Fibroblast of the aortic adventitia (primary cell): Measurements from ENCODE around the gene GCLM. TPM values are rescaled to one million over a fixed set of nuclear protein-coding genes. Genes with fewer than 3 reads are reported as not detected.
"Not testable (repeated sequence)": the region's sequence is repeated elsewhere in the genome, so short reads cannot be mapped to it uniquely, and the experiment has no call there.

Source experiments
- DNase-seq: peaks from one replicate; pipeline ENCODE4 v3.0.0-alpha.2; 2010; ENCODE audit warnings: low read depth
- H3K4me3 ChIP-seq: 2 replicates; pipeline ENCODE4 v1.5.1; 2011; ENCODE audit warnings: low read depth, mild to moderate bottlenecking, control low read depth, low read length, moderate library complexity
- CTCF ChIP-seq: IDR thresholded peaks from 2 replicates; pipeline ENCODE4 v1.5.1; 2011; ENCODE audit warnings: mild to moderate bottlenecking, low read length, control low read depth, inconsistent platforms; ENCODE audit not compliant: insufficient read depth
- total RNA-seq: library from RNA; depleted of rRNA; stranded (reverse); fragments of >200 nt; gene quantifications from 2 replicates; pipeline ENCODE4 v1.2.3, GENCODE V29; 2012; ENCODE audit warnings: low replicate concordance

GCLM gene
- total RNA-seq, 1 donor = 35.2 TPM

DNA sequence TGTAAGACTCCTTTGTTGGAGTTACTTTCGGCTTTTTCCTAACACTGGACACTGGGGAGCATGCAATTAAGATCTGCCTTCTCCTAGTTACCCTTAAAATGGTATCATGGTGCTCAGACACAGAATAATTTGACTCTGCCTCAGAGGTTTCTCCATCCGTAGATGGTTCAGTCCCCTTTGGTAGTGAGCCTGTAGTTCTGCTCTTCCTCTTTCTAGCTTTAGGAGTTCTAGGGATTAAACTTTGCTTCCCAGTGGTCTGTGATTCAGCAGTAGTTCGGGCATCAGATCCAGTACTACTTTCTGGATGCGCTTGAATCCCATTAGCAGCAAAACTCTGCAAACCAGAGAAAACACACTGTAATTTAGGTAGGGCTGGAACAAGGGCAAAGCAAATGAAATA lies 31.7 kb downstream of the GCLM start:
- H3K4me3 ChIP-seq = peak overlapping the region; percentile 4
- no peak for TF ChIP-seq CTCF
- DNase-seq = no peak

GRCh38 chr1:93876244-93876643 lies 33.0 kb downstream of the GCLM start:
- no peak for DNase-seq
- no peak for TF ChIP-seq CTCF
- no peak overlapping the region for H3K4me3 ChIP-seq

GRCh38 chr1:93874025-93874651 lies 35.1 kb downstream of the GCLM start:
- peak; percentile 64 for TF ChIP-seq CTCF
- H3K4me3 ChIP-seq = no peak overlapping the region
- DNase-seq = peak; percentile 57

GRCh38 chr1:93871366-93871765 lies 37.9 kb downstream of the GCLM start:
- DNase-seq = no peak
- no peak for TF ChIP-seq CTCF
- H3K4me3 ChIP-seq = no peak overlapping the region

GRCh38 chr1:93869653-93870052 lies 39.6 kb downstream of the GCLM start:
- no peak for TF ChIP-seq CTCF
- H3K4me3 ChIP-seq = no peak overlapping the region
- no peak for DNase-seq

DNA sequence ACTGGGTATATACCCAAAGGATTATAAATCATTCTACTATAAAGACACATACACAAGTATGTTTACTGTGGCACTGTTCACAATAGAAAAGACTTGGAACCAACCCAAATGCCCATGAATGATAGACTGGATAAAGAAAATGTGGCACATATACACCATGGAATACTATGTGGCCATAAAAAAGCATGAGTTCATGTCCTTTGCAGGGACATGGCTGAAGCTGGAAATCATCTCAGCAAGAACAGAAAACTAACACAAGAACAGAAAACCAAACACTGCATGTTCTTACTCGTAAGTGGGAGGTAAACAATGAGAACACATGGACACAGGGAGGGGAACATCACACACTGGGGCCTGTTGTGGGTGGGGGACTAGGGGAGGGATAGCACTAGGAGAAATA lies 40.7 kb downstream of the GCLM start:
- H3K4me3 ChIP-seq, DNase-seq: not testable (repeated sequence)

DNA sequence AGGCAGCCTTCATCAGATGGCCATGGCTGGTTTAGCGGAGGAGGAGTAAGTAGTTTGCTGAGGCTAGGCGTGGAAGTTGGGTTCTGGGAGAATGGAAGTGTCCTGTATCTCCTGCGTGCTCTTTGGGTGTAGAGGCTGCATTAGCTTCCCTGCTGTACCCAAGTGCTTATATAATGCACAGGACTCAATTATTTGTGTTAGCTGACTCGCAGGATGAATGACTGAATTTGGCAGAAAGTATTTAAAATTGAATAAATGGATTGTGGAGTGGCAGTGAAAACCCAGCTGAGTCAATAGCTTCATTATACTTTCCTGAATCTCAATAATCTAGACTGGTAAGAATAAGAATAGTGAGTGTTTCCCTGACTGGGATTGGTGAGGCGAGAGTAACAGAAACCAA lies 44.0 kb downstream of the GCLM start:
- TF ChIP-seq CTCF = no peak
- H3K4me3 ChIP-seq = no peak overlapping the region
- no peak for DNase-seq
